NCI-H446 treated with DMSO at 0.1 percent for 48 hours (cell line): ENCODE measurements around the gene PLRG1.
A peak's percentile ranks its signal among the peaks of the same experiment; 100 is the strongest.

Experiments
- DNase-seq: peaks from one replicate; lab custom pipeline; 2025; lab: John Stamatoyannopoulos, UW

The PLRG1 gene

GRCh38 chr4:154573190-154573870, 23.1 kb upstream of the PLRG1 start:
- no peak for DNase-seq

- DNase-seq, result no peak
These were observed 19.4 kb upstream of the PLRG1 start for GRCh38 chr4:154569584-154569983.

GRCh38 chr4:154569028-154569427, 18.8 kb upstream of the PLRG1 start:
- no peak for DNase-seq

GRCh38 chr4:154566639-154567204, 16.5 kb upstream of the PLRG1 start:
- DNase-seq, result no peak

- no peak for DNase-seq
These were observed 15.5 kb upstream of the PLRG1 start for GRCh38 chr4:154565704-154566103.

- DNase-seq, result no peak
These were observed 14.1 kb upstream of the PLRG1 start for GRCh38 chr4:154564311-154564710.

GRCh38 chr4:154562697-154563254, 12.6 kb upstream of the PLRG1 start, which contains the start of gene FGB:
Gene FGB (plus strand): TSS chr4:154563011. CDS start chr4:154563019, 8 bp downstream.
- DNase-seq, result no peak

GRCh38 chr4:154560824-154561231, 10.6 kb upstream of the PLRG1 start:
- DNase-seq, result no peak

- DNase-seq, result no peak
These were observed 10.2 kb upstream of the PLRG1 start for GRCh38 chr4:154560419-154560801.

GRCh38 chr4:154559494-154560418, 9.6 kb upstream of the PLRG1 start:
- DNase-seq, result no peak

- DNase-seq, result no peak
These were observed 8.9 kb upstream of the PLRG1 start for GRCh38 chr4:154559141-154559493.

- peak; percentile 54 for DNase-seq
These were observed 1.9 kb upstream of the PLRG1 start for GRCh38 chr4:154551872-154552686.

GRCh38 chr4:154545689-154546088, 4.5 kb downstream of the PLRG1 start:
- DNase-seq, result no peak

- DNase-seq, result no peak
These were observed 7.8 kb downstream of the PLRG1 start for GRCh38 chr4:154542271-154542879.

- no peak for DNase-seq
These were observed 15.9 kb downstream of the PLRG1 start for GRCh38 chr4:154534296-154534695.

GRCh38 chr4:154529728-154530519, 20.3 kb downstream of the PLRG1 start:
- DNase-seq, result no peak

GRCh38 chr4:154528869-154529268, 21.3 kb downstream of the PLRG1 start:
- no peak for DNase-seq

GRCh38 chr4:154527308-154527707, 22.9 kb downstream of the PLRG1 start:
- no peak for DNase-seq

GRCh38 chr4:154526151-154526550, 24.0 kb downstream of the PLRG1 start:
- DNase-seq, result no peak

GRCh38 chr4:154521607-154522006, 28.6 kb downstream of the PLRG1 start:
- no peak for DNase-seq
